HG03108 (cell line): Measurements from ENCODE around the gene RAP2A.

Source experiments
- ATAC-seq: cut with Tn5 transposase; IDR thresholded peaks from one replicate; pipeline ENCODE4 v1.9.1; 2021; ENCODE audit warnings: moderate library complexity; ENCODE audit not compliant: unreplicated experiment

Gene RAP2A

DNA sequence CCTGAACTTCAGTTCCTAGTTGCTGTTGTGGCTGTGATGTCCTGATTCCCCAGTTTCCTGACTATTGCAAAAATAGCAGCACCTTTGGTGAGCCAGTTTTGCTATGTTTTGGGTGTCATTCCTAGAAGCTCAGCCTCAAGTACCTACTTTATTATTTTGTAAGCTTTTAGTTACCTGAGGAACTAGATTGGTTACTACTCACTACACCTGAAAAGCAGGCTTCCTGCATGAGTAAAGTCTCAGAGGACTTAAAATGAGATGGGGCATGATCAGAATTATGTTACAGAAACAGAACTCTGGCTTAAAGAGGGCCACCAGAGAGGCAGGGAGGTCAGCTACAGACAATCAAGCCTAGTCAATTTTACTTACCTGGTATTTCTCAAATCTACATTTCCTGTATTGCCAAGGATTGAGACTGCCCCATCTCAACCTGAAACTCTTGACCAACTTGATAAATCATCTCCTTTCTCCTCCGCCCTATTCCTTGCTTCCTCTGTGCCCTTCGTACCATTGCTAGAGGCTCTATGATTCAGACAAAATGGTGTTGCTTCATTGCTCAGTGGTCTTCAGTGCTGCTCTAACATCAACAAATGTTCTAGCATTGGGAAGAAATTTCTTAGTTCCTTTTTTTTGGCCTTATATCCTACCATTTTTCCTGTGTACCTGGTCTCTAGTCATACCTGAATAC, 58.9 kb downstream of the RAP2A start:
- no peak for ATAC-seq

DNA sequence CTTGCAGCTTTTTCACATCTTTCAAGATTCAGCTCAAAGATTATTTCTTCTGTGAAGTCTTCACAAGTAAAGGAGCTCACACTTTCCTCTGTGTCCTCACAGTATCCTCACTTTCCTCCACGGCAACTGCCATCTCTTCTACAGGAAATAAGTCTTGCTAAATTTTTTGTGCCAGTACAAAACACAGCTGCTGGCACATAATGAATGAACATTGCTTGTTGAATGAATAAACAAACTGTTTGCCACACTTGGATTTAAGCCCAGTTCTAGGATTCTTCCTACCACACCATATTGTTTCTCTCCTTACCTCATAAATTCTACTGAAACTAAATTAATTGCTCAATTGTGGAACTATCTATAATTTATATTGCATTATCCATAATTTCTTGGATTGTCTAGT, 59.5 kb downstream of the RAP2A start:
- no peak for ATAC-seq

DNA sequence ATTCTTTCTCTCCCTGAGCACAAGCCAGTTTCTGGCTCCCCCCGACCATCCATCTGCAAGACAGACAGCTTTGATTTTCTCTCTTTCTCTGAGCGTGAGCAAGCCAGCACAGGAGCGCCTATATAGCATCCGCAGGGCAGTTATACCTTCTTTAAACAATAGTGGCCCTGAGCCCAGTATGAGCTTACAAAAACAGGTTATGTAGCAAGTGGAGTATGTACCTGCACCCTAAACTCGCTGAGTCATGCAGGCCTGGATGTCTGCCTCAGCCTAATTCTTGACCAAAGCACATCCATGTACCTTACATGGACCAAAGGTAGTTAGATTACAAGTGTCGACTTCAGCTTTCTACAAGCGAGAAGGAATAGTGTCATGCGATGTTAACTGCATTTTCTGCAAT, 61.7 kb downstream of the RAP2A start:
- ATAC-seq: no peak

DNA sequence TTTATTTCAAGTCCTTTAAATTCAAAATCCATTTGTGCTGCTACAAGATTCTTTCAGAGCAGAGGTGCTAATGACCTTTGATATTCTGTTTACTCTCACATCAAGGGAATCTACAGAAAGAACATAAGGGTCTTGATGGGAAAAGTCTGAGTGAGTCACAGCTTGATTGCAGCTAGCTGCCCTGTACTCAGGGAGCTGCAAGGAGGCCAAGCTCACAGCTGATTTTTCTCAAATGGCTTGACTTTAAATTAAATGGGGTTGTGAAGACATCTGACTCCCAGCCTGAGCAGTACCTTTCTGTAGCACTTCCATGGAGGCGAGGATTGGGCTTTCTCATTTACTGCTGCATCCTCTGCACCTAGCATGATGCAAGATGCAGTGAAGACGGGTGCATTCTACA, 62.5 kb downstream of the RAP2A start:
- no peak for ATAC-seq

DNA sequence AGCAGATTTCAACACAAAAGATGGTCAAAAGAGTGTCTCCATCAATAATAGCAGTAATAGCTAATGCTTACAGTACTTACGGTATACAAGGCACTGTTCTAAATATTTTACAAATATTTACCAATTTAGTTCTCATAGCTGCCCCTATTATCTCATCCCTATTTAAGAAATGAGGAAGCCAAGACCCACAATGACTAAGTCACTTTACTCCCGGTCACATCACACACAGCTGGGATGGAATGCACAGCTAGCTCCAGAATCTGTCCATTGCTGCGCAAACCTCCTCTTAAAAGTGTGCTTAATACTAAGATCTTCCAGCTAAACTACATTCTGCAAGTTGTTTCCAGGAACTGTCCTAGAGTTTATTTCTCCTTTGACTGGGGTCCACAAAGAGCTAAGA, 63.4 kb downstream of the RAP2A start:
- ATAC-seq: no peak

DNA sequence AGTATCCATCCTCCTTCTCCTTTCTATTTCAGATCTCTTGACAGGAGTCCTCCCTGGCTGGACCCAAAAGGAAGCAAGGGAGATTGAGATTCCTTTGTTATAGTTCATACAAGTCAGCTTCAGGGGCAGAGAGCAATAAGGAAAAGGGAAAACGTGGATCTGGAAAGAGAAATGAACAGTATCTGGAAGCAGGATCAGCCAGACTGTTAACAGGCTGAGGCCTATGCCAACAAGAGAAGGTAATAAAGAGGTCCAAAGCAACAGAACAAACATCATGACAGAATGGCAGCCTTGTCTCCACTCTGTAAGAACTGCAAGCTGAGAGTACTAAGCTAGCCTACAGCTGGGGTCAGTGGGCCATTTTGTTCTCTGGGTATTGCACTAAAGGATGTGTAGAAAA, 64.5 kb downstream of the RAP2A start:
- ATAC-seq: no peak

DNA sequence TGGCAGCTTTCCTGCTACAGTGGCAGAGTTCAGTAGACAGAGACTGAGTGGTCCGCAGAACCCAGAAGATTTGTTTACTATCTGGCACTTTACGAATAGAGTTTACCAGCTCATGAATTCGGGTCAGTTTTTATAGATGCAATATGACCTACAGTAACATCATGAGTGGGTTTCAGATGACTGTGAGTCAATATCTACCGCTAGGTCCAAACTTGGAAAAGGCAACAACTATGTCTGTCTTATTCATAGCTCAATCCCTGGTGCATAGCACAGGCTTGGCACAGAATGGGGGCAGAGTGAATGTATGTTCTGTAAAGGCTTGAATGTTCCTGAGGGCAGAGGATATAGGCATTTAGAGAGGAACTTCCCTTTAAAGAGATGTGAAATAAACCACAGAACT, 65.2 kb downstream of the RAP2A start:
- ATAC-seq: no peak

DNA sequence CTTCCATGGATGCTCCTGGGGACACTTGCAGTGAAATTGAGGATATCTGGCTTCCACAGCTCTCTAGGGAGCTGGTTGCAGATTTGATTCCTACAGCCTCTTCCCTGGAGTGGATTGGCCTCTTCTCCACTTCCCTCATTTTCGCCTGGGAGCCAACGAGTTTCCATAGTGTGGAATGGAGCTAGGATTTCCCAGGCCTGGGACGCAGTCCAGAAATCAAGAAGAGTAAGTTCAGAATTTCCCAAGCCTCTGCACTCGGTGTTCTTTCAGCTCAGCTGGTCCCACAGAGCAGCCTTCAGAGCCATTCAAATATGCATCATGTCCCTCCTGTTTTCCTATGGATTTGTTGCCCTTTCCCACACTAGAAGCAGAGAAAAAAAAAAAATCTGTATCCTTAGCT, 68.2 kb downstream of the RAP2A start:
- no peak for ATAC-seq

DNA sequence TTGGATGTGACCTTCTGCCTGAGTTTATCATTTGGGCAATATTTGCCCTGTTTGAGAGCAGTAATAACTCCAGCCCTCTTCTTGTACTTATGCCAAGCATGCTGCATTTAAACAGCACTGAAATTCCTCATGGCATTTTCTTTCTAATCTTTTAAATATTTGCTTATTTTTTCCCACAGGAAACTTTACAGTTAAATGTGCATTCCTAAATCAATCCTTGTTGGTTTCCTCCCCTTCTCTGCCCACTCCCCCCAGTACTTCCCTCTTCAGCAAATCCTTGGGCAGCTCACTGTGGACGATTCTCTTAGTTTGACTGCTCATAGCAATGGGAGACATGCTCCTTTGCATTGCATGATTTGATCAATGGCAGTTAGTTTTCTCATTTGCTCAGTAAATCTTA, 68.7 kb downstream of the RAP2A start:
- no peak for ATAC-seq

DNA sequence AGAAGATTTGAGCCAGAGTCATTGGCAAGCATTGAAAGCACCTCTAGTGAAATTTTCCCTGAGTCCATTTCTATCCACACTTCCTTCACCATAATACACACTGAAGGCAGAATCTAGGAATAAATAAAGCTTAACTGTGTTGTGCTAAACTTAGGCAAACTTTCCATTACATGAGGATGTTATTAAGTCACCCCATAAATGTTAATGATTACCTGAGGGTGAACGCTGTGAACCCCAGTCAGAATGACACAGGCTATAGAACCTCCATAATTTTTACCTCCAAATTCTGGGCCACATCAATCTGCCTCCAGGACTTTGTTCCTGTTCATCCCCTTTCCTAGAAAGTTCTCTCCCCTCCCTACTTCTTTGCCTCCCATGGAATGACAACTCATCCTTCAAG, 71.0 kb downstream of the RAP2A start:
- no peak for ATAC-seq

DNA sequence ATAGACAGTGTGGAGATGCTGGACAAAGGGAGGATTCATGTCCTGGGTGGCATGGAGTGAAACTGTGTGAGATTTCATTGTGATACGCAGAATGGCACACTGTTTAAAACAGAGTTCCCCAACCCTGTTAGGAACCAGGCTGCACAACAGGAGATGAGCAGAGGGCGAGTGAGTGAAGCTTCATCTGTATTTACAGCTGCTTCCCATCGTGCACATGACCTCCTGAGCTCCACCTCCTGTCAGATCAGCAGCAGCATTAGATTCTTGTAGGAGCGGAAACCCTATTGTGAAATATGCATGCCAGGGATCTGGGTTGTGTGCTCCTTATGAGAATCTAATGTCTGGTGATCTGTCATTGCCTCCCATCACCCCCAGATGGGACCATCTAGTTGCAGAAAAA, 72.5 kb downstream of the RAP2A start:
- no peak for ATAC-seq

DNA sequence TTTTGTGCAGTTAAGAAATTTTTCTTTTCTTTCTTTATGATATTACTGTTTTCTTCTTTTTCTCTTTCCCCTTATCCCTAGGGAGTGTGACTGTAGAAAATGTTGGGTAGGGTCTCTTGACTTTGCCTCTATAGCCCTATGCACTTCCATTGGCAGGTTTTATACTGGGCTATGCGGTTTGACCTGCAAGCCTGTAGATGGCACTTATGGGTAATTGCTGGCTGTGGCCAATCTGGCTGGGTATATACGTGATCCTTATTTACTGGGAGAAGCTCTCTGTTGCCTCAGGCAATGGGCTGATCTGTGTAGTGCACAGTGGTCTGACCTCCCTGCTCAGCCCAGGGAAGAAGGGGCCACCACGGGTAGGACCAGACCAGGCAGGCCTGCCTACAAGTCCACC, 78.8 kb downstream of the RAP2A start:
- ATAC-seq: no peak

DNA sequence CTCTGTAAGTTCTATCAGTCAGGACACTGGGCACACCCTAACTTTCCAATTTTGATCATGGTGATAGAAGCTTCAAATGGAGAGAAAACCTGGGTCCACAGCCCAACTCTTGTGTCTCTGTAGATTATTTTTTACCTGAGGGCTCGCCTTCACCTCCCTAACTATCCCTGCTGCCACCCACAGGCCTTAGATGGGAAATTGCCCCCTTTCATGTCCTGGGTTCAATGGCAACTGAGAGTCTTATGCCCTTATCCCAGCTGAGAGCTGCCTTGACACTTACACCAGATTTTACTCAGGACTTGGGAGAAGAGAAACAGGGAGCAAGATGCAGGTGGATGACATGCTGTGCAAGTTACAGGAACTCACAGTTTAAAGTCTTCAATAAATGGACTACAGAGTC, 81.7 kb downstream of the RAP2A start:
- ATAC-seq: no peak

DNA sequence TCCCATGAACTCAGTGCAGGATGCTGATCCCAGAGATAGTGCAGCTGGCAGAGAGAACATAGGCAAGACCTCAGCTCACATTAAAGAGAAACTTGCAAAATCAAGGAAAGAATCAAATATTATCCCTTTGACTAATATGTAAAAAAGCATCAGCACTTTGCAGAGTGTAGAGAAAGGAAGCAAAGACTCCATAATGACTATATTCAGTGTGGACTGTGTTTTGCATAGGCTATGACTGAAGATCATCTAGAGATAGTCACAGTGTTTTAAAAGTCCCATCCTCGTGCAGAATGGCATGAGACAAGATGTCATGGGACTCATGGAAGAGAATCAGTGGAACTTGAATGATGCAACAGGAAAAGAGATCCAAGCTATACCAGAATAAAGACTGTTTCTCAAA, 84.0 kb downstream of the RAP2A start:
- ATAC-seq: no peak
